Measurements from ENCODE around the gene C10orf71.

Gene C10orf71

GRCh38 chr10:49255883-49256282 is 43.1 kb upstream of the C10orf71 start:
- TF ChIP-seq CTCF (IDR thresholded peaks at IDR 0.05; ENCODE audit: extremely low read depth, missing control alignments) = no peak
- DNase-seq (ENCODE audit: low spot score) = no peak

- no peak for DNase-seq (ENCODE audit: low spot score)
- no peak for TF ChIP-seq CTCF (IDR thresholded peaks at IDR 0.05; ENCODE audit: extremely low read depth, missing control alignments)
These were observed 41.8 kb upstream of the C10orf71 start for GRCh38 chr10:49257154-49257553.

DNA sequence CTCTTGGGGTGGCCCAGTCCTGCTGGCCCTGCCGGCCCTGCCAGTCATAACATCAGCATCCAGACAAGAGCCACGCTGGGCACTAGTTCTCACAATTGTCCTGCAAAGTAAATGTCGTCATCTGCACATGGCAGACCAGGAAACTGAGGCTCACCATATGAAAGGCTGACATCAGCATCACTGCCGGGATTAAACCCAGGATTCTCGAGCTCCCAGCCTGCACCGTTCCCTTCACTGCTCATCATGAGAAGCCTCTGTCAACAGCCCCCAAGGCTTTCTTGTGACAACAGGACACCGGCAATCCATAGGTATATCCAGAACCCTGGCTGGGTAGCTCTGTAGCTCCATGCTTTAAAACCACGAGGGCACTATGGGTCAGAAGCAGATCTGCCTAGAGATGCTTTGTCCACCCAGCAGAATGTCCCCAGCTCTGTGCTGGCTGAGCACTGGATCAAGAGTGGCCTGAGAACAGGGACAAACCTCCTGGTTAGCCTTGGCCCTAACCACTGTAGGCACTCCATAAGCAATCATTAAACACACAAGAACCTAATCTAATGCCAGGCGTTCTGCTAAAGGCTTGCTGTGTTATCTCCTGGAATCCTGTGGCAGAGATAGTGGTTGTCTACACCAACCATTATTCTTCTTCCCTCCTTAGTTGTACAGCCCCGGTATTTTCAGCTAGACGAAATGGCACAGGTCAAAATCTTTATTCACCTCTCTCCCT is 41.2 kb upstream of the C10orf71 start:
- TF ChIP-seq CTCF (IDR thresholded peaks at IDR 0.05; ENCODE audit: extremely low read depth, missing control alignments) = no peak
- no peak for DNase-seq (ENCODE audit: low spot score)

GRCh38 chr10:49258350-49258683 is 40.7 kb upstream of the C10orf71 start:
- no peak for DNase-seq (ENCODE audit: low spot score)
- TF ChIP-seq CTCF (IDR thresholded peaks at IDR 0.05; ENCODE audit: extremely low read depth, missing control alignments) = no peak

GRCh38 chr10:49260644-49261296 is 38.2 kb upstream of the C10orf71 start:
- TF ChIP-seq CTCF (IDR thresholded peaks at IDR 0.05; ENCODE audit: extremely low read depth, missing control alignments) = no peak
- no peak for DNase-seq (ENCODE audit: low spot score)

GRCh38 chr10:49263591-49263990 is 35.4 kb upstream of the C10orf71 start:
- TF ChIP-seq CTCF (IDR thresholded peaks at IDR 0.05; ENCODE audit: extremely low read depth, missing control alignments) = no peak
- no peak for DNase-seq (ENCODE audit: low spot score)

GRCh38 chr10:49264177-49264677 is 34.7 kb upstream of the C10orf71 start:
- no peak for DNase-seq (ENCODE audit: low spot score)
- TF ChIP-seq CTCF (IDR thresholded peaks at IDR 0.05; ENCODE audit: extremely low read depth, missing control alignments) = no peak
